ENCODE data around the gene SKI.

- TF ChIP-seq, protein P1, sequence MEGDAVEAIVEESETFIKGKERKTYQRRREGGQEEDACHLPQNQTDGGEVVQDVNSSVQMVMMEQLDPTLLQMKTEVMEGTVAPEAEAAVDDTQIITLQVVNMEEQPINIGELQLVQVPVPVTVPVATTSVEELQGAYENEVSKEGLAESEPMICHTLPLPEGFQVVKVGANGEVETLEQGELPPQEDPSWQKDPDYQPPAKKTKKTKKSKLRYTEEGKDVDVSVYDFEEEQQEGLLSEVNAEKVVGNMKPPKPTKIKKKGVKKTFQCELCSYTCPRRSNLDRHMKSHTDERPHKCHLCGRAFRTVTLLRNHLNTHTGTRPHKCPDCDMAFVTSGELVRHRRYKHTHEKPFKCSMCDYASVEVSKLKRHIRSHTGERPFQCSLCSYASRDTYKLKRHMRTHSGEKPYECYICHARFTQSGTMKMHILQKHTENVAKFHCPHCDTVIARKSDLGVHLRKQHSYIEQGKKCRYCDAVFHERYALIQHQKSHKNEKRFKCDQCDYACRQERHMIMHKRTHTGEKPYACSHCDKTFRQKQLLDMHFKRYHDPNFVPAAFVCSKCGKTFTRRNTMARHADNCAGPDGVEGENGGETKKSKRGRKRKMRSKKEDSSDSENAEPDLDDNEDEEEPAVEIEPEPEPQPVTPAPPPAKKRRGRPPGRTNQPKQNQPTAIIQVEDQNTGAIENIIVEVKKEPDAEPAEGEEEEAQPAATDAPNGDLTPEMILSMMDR (IDR thresholded peaks at IDR 0.05; ENCODE audit: control extremely low read depth in 1 of 3, insufficient read depth in 1 of 3, low read depth in 1 of 3, low read length in 3 of 3), result no peak
- TF ChIP-seq POLR2A (IDR thresholded peaks at IDR 0.05; ENCODE audit: control extremely low read depth in 1 of 2, low read depth in 2 of 2, low read length in 2 of 2) (no peak), TAF1 (IDR thresholded peaks at IDR 0.05; ENCODE audit: low read depth, low read length) (no peak), SUZ12 (IDR thresholded peaks at IDR 0.05; ENCODE audit: low read length) (no peak), POLR2AphosphoS5 (IDR thresholded peaks at IDR 0.05; ENCODE audit: low read depth, low read length) (no peak), GABPA (IDR thresholded peaks at IDR 0.05; ENCODE audit: borderline replicate concordance, insufficient read depth, low read length) (no peak), CEBPB (IDR thresholded peaks at IDR 0.05; ENCODE audit: low read depth, low read length) (no peak), JUND (IDR thresholded peaks at IDR 0.05; ENCODE audit: low read length) (no peak), EGR1 (IDR thresholded peaks at IDR 0.05; ENCODE audit: borderline replicate concordance, low read depth, low read length) (no peak), ZNF274 (IDR thresholded peaks at IDR 0.05; ENCODE audit: borderline replicate concordance, extremely low read depth, low read length) (no peak), BRCA1 (IDR thresholded peaks at IDR 0.05; ENCODE audit: low read depth, low read length) (no peak)
- TF ChIP-seq, protein P2, sequence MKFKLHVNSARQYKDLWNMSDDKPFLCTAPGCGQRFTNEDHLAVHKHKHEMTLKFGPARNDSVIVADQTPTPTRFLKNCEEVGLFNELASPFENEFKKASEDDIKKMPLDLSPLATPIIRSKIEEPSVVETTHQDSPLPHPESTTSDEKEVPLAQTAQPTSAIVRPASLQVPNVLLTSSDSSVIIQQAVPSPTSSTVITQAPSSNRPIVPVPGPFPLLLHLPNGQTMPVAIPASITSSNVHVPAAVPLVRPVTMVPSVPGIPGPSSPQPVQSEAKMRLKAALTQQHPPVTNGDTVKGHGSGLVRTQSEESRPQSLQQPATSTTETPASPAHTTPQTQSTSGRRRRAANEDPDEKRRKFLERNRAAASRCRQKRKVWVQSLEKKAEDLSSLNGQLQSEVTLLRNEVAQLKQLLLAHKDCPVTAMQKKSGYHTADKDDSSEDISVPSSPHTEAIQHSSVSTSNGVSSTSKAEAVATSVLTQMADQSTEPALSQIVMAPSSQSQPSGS (IDR thresholded peaks at IDR 0.05; ENCODE audit: low read length), result no peak
- TF ChIP-seq, protein P3, sequence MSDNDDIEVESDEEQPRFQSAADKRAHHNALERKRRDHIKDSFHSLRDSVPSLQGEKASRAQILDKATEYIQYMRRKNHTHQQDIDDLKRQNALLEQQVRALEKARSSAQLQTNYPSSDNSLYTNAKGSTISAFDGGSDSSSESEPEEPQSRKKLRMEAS (IDR thresholded peaks at IDR 0.05), result no peak
These were observed 109.0 kb downstream of the SKI start for GRCh38 chr1:2337081-2337480.

All from H1 (cell line).